CD1c-positive myeloid dendritic cell (primary cell): Measurements from ENCODE around the gene MORC2.

ENCODE experiments used
- DNase-seq: peaks from one replicate; pipeline ENCODE4 v3.0.0-alpha.2; 2016; ENCODE audit errors: extremely low spot score

MORC2 gene

DNA sequence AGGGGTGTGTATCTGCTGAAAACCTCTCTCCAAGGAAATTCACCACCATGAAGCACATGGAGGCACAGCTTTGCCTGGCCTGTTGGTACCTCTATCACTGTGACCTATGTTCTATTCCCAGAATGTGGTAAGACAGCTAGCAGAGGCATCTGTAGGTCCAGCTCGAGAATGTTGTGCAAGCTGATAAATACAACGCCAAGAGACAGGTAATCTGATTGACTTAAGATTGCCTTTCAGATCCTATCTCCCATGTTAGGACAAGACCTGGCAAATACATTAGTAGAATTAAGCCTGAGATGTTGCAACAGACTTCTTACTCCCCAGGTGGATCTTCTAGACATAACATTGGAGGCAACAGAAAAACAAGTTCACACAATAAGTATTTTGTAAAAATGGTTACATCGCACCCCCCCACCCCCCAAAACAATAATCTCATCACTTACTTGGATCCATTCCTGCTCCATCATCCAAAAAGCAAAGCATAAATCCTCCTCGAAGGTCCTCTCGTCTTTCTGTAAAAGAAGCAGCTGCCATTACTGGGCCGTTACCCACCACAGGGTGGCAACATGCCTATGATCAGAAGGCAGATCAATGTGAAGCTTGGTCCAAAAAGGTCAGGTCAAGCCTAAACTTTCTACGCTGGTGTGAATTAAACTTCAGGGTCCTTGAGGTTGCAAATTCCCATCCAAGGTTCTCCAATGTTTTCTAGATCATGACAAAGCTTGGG, 18.5 kb downstream of the MORC2 start:
- no peak for DNase-seq

- no peak for DNase-seq
These were observed 19.6 kb downstream of the MORC2 start for GRCh38 chr22:30948930-30949342.

GRCh38 chr22:30947816-30948454, 20.6 kb downstream of the MORC2 start:
- peak; percentile 36 for DNase-seq

DNA sequence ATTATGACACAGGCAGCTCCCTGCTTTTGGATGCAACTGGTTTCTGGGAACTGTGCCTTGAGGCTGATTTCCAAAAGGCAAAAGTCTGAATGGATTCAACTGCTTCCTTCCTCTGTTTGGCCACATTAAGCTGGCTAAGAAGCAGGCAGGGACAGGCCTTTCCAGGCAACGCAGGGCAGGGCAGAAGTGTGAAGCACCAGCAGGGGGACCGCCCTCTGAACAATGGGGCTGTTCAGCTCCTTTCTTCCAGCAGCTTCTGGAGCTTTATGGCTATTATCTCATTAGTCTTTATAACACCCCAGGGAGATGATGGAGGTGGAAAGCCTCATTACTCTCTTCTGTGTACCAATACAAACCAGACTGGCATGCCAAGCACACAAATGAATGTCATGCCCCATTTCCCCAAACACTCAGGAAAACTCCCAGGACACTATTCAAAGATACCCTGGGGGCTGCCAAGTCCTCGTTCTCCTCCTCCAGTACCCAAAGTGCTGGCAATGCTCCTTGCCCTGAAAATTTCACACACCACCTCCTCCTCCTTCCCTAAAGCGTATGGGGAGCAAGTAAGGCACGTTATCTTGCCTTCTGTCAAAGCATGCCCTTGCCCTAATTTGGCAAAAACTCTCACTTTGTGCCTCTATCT, 21.3 kb downstream of the MORC2 start:
- DNase-seq: no peak

- no peak for DNase-seq
These were observed 22.2 kb downstream of the MORC2 start for GRCh38 chr22:30946354-30946753.

- DNase-seq: no peak
These were observed 22.9 kb downstream of the MORC2 start for GRCh38 chr22:30945653-30946052.

- DNase-seq: no peak
These were observed 23.6 kb downstream of the MORC2 start for GRCh38 chr22:30944986-30945385.

DNA sequence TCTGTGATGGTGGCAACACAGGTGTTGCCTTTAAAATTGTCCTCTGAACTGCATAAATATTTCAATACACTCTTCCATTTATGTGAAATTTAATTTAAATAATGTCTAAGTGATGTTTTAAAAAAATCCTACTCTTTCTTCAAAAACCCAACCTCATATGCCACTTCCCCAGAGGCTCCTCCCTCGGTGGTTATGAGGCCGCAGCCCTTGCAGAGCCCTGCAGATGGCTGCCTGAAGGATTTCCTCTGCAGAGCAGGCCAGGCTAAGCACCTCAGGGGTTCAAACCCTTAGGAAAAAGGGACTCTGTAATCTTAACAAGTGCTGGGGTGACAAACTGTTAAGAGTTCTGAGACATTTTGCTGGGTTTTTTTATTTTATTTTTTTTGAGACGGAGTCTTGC, 25.2 kb downstream of the MORC2 start:
- DNase-seq: peak; percentile 17

- no peak for DNase-seq
These were observed 27.2 kb downstream of the MORC2 start for GRCh38 chr22:30941363-30941740.

DNA sequence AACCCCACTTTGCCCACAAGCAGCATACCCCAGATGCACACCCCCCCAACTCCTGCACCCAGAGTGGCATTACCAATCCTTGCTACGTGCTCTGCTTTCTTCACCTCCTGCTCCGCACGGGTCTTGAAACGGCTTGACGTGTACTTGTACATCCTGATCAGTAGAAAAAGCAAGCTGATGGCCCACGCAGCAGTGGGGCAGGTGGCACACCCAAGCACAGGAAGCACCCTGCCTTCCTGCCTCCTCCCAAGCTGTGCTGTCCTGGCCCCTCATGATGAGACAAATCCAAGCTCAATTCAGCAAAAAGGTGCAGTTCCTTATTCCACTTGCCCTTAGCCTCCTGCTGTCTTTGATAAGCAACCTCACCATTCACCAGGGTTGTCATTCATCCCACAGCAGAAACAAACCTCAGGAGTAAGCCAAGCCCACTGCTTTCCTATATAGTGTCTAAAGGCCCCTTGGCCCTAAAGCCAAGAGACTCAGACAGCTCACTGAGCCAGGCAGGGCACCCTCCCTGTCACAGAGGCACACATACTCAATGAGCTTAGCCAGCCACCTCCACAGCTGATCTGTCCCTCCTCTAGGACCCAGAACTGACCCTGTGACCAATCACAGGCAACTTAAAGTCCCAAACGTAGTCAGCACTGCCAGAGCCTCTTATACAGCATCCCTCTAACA, 27.8 kb downstream of the MORC2 start:
- no peak for DNase-seq

- DNase-seq: no peak
These were observed 34.5 kb downstream of the MORC2 start for GRCh38 chr22:30934053-30934452.

GRCh38 chr22:30933457-30933856, 35.1 kb downstream of the MORC2 start:
- no peak for DNase-seq

DNA sequence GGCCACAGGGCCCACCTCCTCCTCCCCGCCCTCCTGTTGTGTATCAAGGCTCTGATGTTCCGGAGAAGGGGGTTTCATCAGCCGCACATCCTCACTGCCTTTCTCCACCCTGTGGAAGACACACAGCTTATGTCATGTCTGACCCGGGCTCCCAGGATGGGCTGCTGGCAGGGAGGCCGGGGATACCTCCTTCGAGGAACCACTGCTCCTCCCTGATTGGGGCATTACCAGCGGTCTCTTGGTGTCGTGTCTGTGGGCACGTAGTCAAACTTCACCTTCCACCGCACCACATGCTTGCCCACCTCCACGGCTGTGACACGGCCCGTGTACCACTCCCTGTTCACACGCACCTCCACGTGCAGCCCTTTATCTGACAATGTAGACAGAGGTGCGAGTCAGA, 35.9 kb downstream of the MORC2 start:
- DNase-seq: no peak

GRCh38 chr22:30931541-30932300, 36.9 kb downstream of the MORC2 start:
- no peak for DNase-seq

- no peak for DNase-seq
These were observed 38.3 kb downstream of the MORC2 start for GRCh38 chr22:30930228-30930627.

DNA sequence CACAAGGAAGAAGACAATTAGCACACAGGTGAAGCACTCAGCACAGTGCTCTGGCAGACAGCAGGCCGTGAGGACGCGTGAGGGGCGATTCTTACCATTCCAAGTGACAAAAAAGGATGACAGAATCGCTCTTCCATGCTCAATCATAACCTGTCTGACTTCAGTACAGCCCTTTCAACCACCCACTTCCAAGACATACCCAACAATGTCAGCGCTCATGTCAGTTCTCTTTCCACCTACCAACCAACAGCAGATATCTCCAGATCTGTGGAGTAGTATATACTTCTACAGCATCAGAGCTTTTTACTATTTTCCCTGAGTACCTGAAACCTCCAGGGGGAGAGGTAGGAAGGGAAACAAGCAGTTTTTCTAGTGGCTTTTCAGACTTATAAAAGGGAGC, 40.2 kb downstream of the MORC2 start:
- DNase-seq: no peak

DNA sequence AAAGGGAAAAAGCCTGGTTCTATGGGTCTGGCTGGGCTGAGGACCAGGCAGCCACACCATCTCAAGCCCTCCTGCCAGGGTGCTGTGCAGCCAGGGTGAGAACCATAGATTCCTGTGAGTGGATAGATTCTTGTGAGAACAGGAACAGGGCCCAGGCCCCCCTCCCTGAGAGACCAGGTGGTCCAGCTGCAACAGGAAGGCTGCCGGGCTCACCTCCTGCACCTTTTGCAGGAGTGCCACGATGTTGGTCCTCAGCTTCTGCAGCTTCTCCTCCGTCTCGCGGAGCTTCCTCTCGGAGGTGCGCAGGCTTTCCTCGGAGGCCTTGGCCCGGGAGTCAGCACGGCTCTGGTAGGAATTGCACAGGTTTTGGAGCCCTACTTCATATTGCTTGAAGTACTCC, 40.8 kb downstream of the MORC2 start:
- no peak for DNase-seq

GRCh38 chr22:30926706-30927105, 41.9 kb downstream of the MORC2 start:
- no peak for DNase-seq

GRCh38 chr22:30925667-30926066, 42.9 kb downstream of the MORC2 start:
- DNase-seq: no peak

GRCh38 chr22:30923168-30923900, 45.2 kb downstream of the MORC2 start:
- DNase-seq: no peak

DNA sequence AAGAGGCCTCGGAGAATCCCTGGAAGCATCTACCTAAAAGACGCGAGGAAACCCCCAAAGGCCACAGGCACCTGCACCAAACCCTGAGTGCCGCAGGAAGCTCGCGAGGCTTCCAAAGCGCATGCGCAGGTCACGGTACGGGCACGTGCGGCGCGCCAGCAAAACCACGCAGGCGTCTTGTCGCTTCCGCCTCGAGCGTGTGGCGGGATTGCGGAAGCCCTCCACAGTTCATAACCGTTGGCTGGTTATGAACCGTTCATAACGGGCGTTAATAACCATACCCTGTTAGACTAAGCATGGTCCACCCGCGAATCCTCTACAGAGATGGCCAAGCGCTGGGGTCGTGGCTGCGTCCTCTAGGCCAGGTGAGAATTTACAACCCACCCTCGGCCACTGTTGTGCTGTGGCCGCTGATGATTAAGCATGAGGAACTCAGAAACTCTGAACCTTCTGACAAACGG, 46.4 kb downstream of the MORC2 start:
- peak; percentile 84 for DNase-seq
